Placental pericyte (primary cell): ENCODE measurements around the gene NECAP2. TPM values are rescaled to one million over a fixed set of nuclear protein-coding genes. Genes with fewer than 3 reads are reported as not detected.

Experiments
- total RNA-seq: library from RNA; depleted of rRNA; stranded (reverse); fragments of >200 nt; gene quantifications from 2 replicates; pipeline ENCODE4 v1.2.3, GENCODE V29; 2012

Gene NECAP2
- total RNA-seq: 98.7 and 109 TPM in 2 replicates

GRCh38 chr1:16440470-16441281 is at the start of gene NECAP2:
TSS of gene NECAP2 (plus strand) at chr1:16440724. CDS start at chr1:16440762, 38 bp downstream.

GRCh38 chr1:16436946-16437474 is 3.5 kb upstream of the NECAP2 start, which contains the start of gene SPATA21:
TSS of gene SPATA21 (minus strand) at chr1:16437424. CDS start at chr1:16431371, 6,053 bp downstream.

Other genes with a start within 250 kb of the NECAP2 start
- gene ARHGEF19, start 228.1 kb upstream of the NECAP2 start, total RNA-seq: 8.2 and 13.6 TPM in 2 replicates
- 13.9 and 24.7 TPM in 2 replicates for gene CPLANE2, start 203.5 kb upstream of the NECAP2 start, total RNA-seq
- 18.8 and 21.5 TPM in 2 replicates for gene FBXO42, start 88.2 kb upstream of the NECAP2 start, total RNA-seq
- 71.1 and 107 TPM in 2 replicates for gene SZRD1, start 73.5 kb upstream of the NECAP2 start, total RNA-seq
- not detected in 2 replicates for gene SPATA21, start 3.3 kb upstream of the NECAP2 start, total RNA-seq
- under 0.01 TPM in 2 replicates for gene RNU1-1, start 73.6 kb downstream of the NECAP2 start, total RNA-seq
- gene NBPF1, start 172.8 kb downstream of the NECAP2 start, total RNA-seq: 31.9 and 164 TPM in 2 replicates
- gene RNU1-3, start 226.2 kb downstream of the NECAP2 start, total RNA-seq: under 0.01 TPM in 2 replicates